Testis (tissue), 2 donors: ENCODE data around the gene COL7A1.

Source experiments
- CTCF ChIP-seq, 3 experiments: fragments of 450-650 bp in 2 of 3; fragments of 200-600 bp in 1 of 3; sonication (generic) in 1 of 3; IDR thresholded peaks; one replicate each; pipeline ENCODE4 v1.5.1; 2016 to 2019; ENCODE audit warnings: antibody characterized with exemption in 3 of 3, mild to moderate bottlenecking in 2 of 3, moderate library complexity in 1 of 3
- POLR2A ChIP-seq: fragments of 450-650 bp; IDR thresholded peaks from one replicate; pipeline ENCODE4 v1.6.1; 2017; ENCODE audit warnings: antibody characterized with exemption, mild to moderate bottlenecking, moderate library complexity

GRCh38 chr3:48572517-48572916, 22.6 kb downstream of the COL7A1 start:
- TF ChIP-seq POLR2A (no peak), CTCF (IDR thresholded peaks at IDR 0.05) (no peak)
